NCI-H748 (cell line): Measurements from ENCODE around the gene FSCN2.

Experiments
- DNase-seq: peaks from one replicate; lab custom pipeline; 2025; ENCODE audit not compliant: unreplicated experiment; lab: John Stamatoyannopoulos, UW

The FSCN2 gene

DNA sequence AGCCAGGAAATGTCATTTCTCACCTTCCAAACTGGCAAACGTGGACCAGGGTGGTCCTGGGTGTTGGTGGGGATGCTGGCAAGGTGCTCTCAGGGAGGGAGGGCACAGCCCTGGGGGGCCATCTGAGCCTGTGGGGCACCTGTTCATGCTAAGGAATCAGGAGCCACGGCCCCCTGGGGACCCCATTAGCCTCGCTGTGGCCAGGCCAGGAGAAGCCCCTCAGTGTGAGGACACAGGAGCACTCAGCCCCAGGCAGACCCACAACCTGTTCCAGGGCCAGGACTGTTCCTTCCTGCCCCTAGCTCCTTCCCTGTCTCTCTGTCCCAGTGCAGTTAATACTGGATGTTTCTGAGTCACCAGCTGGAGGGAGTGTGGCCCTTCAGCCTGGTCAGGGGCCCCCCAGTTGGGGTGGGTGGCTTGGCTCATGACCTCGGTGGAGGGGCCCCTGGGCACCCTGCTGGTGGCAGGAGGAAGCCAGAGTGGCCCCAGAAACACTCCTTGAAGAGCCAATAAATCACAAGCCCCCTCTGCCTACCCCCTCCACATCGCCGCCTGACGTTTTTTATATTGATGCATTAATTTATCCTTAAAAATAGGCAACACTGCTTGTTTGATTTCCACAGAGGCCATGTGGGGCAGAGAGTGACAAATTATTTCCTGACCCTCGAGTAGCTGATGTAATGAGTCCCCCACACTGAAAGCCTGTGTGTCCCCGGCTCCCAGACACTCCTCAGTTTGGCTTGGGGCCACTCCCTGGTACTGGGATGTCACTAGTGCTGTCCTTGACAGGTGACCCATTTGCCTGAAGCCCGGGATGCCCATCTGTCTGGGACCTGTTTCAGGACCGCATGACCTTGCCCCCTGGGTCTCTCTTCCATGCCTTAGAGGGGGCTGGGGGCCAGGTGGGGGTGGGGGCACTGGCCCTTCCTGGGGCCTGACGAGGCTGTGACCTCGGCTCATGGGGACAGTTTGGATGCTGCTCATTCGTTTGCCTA lies 37.9 kb upstream of the FSCN2 start:
- DNase-seq = no peak

DNA sequence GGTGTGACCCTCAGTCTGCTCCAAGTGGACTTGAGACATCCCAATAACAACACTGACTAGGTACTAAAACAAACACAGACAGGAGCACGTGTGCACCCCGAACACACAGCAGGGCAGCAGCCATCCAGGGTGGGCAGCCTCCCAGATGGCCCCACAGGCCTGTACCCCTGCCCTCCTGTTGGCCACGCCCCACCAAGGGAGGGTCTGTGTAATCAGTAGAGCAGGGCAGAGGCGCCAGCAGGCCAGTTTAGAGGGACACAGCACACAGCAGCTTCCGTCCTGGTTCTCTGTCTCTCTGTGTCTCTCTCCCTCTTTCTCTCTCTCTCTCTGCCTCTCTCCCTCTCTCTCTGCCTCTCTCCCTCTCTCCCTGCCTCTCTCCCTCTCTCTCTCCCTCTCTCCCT lies 37.0 kb upstream of the FSCN2 start:
- peak; percentile 38 for DNase-seq

DNA sequence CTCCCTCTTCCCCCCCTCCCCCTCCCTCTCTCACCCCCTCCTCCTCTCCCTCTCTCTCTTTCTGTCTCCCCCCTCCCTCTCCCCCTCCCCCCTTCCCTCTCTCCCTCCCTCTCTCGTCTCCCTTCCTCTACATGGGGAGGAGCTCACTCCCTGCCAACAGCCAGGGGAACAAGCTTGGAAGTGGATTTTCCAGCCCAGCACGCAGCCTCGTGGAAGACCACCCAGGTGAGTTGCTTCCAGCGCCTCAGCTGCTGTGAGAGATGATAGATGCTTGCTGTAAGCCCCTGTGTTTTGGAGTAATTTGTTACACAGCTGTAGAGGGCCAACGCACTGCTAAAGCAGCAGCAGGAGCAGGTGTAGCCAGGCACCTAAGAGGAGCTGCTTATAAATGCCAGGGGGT lies 36.4 kb upstream of the FSCN2 start:
- no peak for DNase-seq

GRCh38 chr17:81492202-81492601 lies 36.0 kb upstream of the FSCN2 start:
- DNase-seq = no peak

DNA sequence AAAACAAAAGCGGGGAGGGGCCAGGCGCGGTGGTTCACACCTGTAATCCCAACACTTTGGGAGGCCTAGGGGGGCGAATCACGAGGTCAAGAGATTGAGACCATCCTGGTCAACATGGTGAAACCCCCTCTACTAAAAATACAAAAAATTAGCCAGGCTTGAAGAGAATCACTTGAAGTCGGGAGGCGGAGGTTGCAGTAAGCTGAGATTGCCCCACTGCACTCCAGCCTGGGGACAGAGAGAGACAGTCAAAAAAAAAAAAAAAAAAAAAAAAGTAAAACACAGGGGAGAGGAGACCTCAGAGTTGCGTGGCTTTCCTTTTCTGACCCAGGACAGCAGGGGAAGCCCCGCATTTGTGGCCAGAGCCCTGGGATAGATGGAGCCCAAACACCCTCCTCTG lies 35.5 kb upstream of the FSCN2 start:
- no peak for DNase-seq

GRCh38 chr17:81493198-81494038 lies 34.8 kb upstream of the FSCN2 start:
- DNase-seq = no peak

DNA sequence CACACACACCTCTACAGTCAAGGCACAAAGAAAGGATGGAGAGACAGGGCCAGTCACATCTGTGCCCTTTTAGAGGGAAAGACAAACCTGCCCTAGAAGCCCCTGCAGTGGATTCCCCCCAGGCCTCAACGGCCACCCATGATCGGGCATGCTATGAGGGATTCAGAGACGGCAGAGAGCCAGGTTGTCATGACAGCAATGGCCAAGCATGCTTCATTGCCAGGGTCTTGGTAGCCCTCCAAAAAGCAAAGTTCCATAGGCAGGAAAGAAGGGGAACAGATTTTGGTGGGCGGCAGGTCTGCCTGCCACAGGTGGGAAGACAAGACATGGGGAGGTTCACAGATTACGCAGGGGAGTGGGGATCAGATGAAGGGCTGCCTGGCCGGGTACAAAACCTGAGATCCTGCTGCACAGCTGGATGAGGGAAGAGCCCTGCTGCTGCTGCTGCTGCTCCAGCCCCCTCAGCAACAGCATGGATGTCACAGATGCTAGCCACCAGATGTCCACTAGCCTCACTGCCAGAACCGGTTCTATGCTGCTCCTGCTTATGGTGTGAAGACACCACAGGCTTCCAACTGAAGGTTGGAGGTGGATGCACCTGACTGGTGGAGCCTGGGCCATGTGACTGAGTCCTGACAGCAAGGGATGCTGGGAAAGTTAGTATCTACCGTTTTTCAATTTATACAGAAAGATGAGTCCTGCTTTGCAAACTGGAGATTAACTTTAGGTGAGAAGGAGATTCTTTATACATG lies 33.4 kb upstream of the FSCN2 start:
- DNase-seq = peak; percentile 60

- no peak for DNase-seq
Measured at GRCh38 chr17:81498953-81499600, 29.1 kb upstream of the FSCN2 start.

DNA sequence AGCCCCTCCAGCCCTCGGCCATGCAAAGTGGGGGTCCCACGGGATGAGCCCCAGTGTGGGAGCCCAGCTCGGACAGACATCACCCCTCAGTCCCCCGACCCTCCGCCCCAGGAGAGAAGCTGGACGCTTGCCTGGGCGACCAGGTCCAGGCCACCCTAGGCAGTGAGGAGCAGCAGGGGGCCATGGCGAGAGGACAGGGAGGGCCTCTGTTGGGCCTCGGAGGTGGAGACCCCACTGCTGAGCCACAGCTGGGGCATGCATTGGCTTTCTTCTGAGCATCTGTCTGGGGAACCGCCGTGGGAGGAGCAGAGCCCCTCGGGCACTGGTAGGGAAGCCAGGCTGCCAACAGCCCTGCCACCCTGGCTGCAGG lies 28.6 kb upstream of the FSCN2 start:
- no peak for DNase-seq

DNA sequence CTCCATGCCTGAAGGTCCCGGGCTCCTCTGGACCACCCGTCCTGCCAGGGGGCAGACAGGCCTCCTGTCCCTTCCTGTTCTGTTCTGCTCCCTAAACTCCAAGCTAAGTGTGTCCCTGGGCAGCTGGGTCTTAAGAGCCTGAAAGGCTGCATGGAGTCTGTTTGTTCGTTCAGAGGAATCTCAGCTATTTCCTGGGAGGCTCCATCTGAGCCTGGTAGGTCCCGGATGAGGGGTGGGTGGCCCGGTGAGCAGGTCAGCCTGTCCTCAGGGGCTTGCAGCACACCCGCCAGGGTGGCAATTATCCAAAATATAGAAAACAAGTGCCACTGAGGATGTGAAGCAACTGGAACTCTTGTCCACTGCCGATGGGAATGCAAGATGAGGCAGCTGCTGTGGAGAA lies 28.1 kb upstream of the FSCN2 start:
- no peak for DNase-seq

GRCh38 chr17:81502471-81503017 lies 25.6 kb upstream of the FSCN2 start:
- DNase-seq = no peak

- no peak for DNase-seq
Measured at GRCh38 chr17:81503619-81504018, 24.6 kb upstream of the FSCN2 start.

GRCh38 chr17:81508639-81509206 lies 19.5 kb upstream of the FSCN2 start:
- no peak for DNase-seq

DNA sequence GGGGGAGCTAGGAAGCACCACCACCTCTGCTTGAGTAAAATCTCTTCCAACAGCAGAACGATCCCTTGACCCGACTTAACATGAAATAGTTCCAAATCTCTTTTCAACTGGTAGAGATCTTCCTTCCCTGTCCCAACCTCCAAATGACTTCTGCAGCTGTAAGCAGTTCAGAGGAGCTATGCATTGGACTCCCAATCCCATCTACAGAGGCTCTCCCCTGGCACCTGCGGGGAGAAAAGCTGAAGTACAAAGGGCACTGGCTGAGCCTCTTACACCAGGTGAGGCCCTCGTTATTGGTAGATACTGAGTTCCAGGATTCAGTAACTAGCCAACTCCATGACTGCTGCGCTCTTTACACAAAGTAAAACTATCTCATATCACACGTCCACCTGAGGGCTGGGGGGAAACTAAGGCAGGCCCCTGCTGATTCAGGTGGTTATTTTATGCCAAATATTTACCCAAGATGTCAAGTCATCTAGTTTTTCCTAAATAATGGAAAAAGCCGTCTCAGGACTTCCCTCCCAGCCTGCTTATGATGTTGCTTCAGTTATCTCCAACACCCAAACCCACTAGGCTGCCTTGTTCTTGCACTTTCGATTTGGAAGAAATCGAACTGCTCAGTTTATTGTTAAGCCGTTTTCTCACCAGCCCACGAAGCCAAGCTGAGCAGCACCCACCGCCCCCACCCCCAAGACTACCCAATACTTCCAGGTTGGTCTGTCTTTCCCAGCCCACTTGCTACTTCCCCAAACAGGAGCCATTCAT lies 18.8 kb upstream of the FSCN2 start:
- no peak for DNase-seq

DNA sequence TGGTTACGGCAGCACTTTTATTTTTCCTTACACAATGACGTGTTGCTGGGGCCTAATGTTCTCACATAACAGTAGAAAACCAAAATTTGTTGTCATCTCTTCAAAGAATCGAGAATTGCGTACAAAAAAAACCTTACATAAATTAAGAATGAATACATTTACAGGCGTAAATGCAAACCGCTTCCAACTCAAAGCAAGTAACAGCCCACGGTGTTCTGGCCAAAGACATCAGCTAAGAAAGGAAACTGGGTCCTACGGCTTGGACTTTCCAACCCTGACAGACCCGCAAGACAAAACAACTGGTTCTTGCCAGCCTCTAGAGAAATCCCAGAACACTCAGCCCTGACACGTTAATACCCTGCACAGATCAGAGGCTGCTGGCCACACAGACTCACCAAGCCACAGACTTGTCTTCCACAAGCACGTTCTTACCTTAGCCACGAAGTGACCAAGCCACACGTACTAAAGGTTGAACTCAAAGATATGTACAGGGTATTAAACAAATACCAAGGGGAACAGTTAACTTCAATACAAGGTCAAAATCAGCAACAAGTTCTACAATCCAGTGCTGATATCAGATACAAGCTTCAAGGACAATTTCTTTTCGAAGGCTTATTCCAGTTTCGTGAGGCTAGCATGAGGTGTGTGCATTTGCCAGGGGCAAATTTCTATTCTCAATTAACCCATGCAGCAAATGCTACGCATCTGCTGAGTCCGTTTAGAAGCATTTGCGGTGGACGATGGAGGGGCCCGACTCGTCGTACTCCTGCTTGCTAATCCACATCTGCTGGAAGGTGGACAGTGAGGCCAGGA lies 18.0 kb upstream of the FSCN2 start:
- DNase-seq = no peak

- no peak for DNase-seq
Measured at GRCh38 chr17:81510785-81511553, 17.2 kb upstream of the FSCN2 start.

- DNase-seq = no peak
Measured at GRCh38 chr17:81511554-81511803, 16.7 kb upstream of the FSCN2 start.
